GM19467 (cell line): ENCODE data around the gene APBA1.

ENCODE experiments used
- ATAC-seq: cut with Tn5 transposase; IDR thresholded peaks from one replicate; pipeline ENCODE4 v1.9.1; 2021; ENCODE audit warnings: mild to moderate bottlenecking, moderate library complexity; ENCODE audit not compliant: unreplicated experiment

Gene APBA1

GRCh38 chr9:69379270-69379982, 292.7 kb downstream of the APBA1 start:
- ATAC-seq = no peak

GRCh38 chr9:69377981-69378380, 294.2 kb downstream of the APBA1 start:
- no peak for ATAC-seq
